GM23338 (cell line): Measurements from ENCODE around the gene ZBTB20.

Experiments
- EZH2 ChIP-seq: fragments of 200-600 bp; sonication (generic); IDR thresholded peaks from one replicate; pipeline ENCODE4 v1.8.0; 2017; ENCODE audit warnings: antibody characterized with exemption, mild to moderate bottlenecking, low read depth; ENCODE audit not compliant: unreplicated experiment
- EZH2phosphoT487 ChIP-seq: fragments of 200-600 bp; sonication (generic); IDR thresholded peaks from one replicate; pipeline ENCODE4 v1.8.1; 2018; ENCODE audit warnings: antibody characterized with exemption; ENCODE audit not compliant: unreplicated experiment
- JUNB ChIP-seq: IDR thresholded peaks from one replicate; pipeline ENCODE4 v1.6.1; 2016; ENCODE audit warnings: antibody characterized with exemption; ENCODE audit not compliant: unreplicated experiment
- POLR2AphosphoS5 ChIP-seq: IDR thresholded peaks from 2 replicates; pipeline ENCODE4 v1.6.1; 2016; ENCODE audit warnings: antibody characterized with exemption, low read depth
- ZNF114 ChIP-seq: fragments of 250-450 bp; sonication (Bioruptor Pico); IDR thresholded peaks from 2 replicates; pipeline ENCODE4 v1.5.0; 2020; ENCODE audit warnings: mild to moderate bottlenecking, moderate library complexity
- TF ChIP-seq, protein P1 (sequence below), 2 experiments: fragments of 200-600 bp in 1 of 2; sonication (generic) in 1 of 2; conservative IDR thresholded peaks; 2 replicates each; pipeline versions ENCODE4 v1.5.1 to v1.6.1; 2016 to 2017; ENCODE audit warnings: antibody characterized with exemption in 2 of 2, low read depth in 2 of 2, mild to moderate bottlenecking in 2 of 2, moderate library complexity in 1 of 2
- TF ChIP-seq, protein P2 (sequence below): IDR thresholded peaks from one replicate; pipeline ENCODE4 v1.6.1; 2018; ENCODE audit warnings: antibody characterized with exemption; ENCODE audit not compliant: unreplicated experiment

- TF ChIP-seq, protein P1, sequence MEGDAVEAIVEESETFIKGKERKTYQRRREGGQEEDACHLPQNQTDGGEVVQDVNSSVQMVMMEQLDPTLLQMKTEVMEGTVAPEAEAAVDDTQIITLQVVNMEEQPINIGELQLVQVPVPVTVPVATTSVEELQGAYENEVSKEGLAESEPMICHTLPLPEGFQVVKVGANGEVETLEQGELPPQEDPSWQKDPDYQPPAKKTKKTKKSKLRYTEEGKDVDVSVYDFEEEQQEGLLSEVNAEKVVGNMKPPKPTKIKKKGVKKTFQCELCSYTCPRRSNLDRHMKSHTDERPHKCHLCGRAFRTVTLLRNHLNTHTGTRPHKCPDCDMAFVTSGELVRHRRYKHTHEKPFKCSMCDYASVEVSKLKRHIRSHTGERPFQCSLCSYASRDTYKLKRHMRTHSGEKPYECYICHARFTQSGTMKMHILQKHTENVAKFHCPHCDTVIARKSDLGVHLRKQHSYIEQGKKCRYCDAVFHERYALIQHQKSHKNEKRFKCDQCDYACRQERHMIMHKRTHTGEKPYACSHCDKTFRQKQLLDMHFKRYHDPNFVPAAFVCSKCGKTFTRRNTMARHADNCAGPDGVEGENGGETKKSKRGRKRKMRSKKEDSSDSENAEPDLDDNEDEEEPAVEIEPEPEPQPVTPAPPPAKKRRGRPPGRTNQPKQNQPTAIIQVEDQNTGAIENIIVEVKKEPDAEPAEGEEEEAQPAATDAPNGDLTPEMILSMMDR (conservative IDR thresholded peaks at IDR 0.05; ENCODE audit: low read depth in 2 of 2), result no peak
- no peak for TF ChIP-seq EZH2phosphoT487
- TF ChIP-seq, protein P2, sequence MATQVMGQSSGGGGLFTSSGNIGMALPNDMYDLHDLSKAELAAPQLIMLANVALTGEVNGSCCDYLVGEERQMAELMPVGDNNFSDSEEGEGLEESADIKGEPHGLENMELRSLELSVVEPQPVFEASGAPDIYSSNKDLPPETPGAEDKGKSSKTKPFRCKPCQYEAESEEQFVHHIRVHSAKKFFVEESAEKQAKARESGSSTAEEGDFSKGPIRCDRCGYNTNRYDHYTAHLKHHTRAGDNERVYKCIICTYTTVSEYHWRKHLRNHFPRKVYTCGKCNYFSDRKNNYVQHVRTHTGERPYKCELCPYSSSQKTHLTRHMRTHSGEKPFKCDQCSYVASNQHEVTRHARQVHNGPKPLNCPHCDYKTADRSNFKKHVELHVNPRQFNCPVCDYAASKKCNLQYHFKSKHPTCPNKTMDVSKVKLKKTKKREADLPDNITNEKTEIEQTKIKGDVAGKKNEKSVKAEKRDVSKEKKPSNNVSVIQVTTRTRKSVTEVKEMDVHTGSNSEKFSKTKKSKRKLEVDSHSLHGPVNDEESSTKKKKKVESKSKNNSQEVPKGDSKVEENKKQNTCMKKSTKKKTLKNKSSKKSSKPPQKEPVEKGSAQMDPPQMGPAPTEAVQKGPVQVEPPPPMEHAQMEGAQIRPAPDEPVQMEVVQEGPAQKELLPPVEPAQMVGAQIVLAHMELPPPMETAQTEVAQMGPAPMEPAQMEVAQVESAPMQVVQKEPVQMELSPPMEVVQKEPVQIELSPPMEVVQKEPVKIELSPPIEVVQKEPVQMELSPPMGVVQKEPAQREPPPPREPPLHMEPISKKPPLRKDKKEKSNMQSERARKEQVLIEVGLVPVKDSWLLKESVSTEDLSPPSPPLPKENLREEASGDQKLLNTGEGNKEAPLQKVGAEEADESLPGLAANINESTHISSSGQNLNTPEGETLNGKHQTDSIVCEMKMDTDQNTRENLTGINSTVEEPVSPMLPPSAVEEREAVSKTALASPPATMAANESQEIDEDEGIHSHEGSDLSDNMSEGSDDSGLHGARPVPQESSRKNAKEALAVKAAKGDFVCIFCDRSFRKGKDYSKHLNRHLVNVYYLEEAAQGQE, result no peak
- TF ChIP-seq ZNF114 (CRISPR knock-in tag), result no peak
- TF ChIP-seq EZH2, result no peak
- TF ChIP-seq POLR2AphosphoS5, result no peak
- TF ChIP-seq JUNB, result no peak
Measured at GRCh38 chr3:114615523-114616085, 531.5 kb downstream of the ZBTB20 start.
